Cerebellar nuclear complex (tissue), 1 donor: Measurements from ENCODE around the gene GAK.
A peak's percentile ranks its signal among the peaks of the same experiment; 100 is the strongest.

Source experiments
- DNase-seq, 2 experiments: peaks; one replicate each; lab custom pipeline; 2025; lab: John Stamatoyannopoulos, UW

Gene GAK

GRCh38 chr4:907691-908425, 24.3 kb downstream of the GAK start:
- no peak for DNase-seq

DNA sequence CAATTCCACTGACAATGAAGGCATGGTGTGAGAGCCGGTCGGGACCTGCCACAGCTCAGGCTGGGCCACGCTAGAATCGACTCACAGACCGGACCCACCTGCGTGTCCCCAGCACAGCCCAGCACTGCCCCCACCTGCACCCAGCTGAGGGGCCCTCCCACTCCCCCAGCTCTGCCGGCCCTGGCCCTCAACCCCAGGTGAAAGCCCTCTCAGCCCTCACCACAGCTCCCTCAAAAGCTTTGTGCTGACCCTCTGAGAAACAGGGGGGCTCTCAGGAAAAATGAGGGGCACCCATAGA, 25.1 kb downstream of the GAK start:
- no peak for DNase-seq

- DNase-seq: no peak
Observed at GRCh38 chr4:906339-907102, 25.6 kb downstream of the GAK start.

- DNase-seq: no peak
Observed at GRCh38 chr4:905485-906338, 26.4 kb downstream of the GAK start.

DNA sequence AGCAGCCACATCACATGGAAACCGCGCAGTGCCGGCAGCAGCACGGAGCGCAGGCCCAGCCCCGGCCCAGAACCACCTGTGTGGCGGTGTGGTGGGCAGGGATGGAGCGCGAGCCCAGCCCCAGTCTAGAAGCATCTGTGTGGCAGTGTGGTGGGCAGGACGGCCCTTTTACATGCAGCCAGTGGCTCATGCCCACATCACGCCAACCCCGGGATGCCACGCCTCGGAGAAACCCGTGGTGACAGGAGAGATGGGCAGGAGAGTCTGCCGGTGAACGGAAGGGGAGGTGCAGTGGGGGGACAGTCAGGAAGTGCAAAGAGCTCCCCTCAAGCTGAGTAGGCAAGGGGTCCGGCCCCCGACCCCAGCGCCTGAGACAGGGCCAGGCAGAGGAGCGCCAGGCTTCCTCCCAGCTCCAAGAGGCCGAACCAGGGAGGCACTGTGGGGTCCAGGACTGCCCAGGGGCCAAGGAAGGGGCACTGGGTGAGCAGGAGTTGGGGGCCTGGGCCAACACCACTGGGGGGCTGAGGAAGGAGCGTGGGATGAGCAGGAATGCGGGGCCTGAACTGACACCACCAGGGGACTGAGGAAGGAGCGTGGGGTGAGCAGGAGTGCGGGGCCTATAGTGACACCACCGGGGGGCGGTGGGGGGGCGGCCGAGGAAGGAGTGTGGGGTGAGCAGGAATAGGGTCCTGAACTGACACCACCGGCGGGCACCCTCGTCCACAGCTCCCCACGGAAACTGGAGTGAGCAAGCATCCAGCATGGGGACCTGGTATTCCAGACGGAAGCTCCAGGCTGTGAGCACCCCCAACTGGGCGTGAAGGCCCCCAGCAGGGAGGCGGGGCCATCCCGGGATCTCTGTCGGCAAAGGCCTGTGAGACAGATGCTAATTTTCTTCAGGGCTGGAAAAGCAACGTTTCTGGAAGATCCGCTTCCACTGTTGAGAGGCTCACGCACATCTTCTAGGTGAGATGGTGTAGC, 28.8 kb downstream of the GAK start:
- no peak for DNase-seq

DNA sequence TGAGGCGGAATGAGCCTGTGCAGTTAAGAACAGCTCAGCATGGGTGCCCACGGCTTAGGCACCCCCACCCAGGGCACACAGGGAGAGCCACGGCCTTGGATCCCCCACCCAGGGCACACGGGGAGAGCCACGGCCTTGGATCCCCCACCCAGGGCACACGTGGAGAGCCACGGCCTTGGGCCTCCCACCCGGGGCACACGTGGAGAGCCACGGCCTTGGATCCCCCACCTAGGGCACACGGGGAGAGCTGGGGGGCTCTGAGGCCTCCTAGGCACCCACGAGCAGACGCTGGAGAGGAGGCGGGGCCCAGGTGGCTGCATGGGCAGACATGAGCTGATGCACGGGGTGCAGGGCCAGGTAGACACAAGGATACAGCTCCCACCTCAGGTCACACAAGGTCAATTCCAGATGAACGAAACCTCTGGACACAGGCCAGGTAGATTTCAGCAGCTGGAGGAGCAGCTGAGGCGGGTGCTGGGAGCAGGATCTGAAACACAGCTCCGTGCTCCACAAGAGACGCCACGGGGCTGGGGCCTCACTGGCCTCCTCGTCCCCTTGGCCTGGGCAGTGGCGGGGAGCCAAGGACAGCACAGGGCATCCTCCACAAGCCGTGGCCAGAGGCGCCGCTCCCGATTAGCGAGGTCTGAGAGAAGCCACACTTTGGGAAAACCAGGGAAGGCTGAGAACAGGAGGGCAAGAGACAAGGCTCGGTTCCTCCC, 30.8 kb downstream of the GAK start:
- no peak for DNase-seq

- DNase-seq: no peak
Observed at GRCh38 chr4:900721-901120, 31.4 kb downstream of the GAK start.

- DNase-seq: peak in 1 of 2 experiments; percentile 27
Observed at GRCh38 chr4:900073-900472, 32.0 kb downstream of the GAK start.

GRCh38 chr4:899556-899906, 32.6 kb downstream of the GAK start:
- DNase-seq: no peak

DNA sequence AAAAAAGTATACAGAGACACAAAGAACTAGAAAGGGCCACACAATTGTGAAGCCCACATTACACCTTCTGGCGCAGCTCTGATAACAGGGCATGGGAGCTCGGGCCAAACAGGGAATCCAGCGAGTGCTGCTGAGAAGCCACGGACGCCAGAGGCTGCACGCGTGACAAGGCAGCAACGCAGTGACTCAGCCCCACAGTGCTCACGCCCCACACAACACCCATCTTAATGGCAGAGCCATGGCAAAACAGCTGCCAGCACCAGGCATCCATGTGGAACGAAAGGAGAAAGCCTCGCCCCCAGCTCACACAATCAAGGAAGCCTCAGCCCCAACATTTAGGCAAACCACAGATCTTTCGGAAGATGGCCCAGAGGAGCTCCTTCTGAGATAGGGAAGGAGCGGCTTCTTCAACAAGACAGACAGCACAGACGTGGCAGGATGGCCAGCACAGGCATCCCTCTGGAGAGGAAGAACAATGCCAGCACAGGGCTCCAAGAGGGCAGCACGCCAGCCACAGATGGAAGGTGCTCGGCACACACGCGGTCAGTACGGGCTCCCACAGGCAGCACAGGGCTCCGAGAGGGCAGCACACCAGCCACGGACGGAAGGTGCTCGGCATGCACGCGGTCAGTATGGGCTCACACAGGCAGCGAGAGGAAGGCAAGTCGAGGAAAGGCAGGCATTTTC, 33.1 kb downstream of the GAK start:
- DNase-seq: peak; percentile 45 to 67

DNA sequence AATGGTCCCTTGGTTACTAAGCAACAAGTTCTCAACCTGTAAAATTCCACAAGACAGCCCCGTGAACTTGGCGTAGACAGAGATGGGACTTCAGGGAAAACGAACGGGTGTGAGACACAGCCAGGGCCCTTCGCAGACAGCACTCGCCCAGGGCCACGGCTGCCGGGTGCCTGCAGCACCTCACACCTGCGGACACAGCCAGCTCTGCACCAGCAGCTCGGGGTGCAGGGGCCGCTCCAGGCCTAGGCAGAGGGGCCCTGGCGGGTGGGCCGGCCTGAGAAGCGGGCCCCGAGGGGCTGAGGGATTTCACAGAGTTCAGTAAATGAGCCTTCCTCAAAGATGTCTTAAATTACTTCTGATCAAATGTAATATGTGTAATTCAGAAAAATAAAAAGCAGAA, 34.0 kb downstream of the GAK start:
- no peak for DNase-seq

DNA sequence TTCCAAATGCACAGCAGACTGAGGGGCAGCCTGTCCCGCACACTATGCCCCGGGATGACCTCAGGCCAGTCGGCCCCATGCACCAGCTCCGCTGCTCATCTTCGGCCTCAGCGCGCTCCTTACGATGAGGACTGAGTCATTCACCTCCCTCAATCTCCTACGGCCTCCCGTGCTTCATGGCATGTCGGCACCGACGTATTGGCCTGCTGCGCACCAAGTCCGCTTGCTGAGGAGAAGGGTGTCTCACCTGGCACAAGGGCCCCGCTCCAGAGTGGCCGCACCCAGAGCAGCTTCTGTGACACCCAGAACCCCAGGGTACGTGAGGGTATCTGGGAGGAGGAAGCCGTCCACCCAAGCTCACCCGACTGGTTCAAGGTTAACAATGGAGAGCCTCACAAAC, 35.5 kb downstream of the GAK start:
- DNase-seq: no peak

GRCh38 chr4:896216-896615, 35.9 kb downstream of the GAK start:
- no peak for DNase-seq

GRCh38 chr4:895596-895995, 36.5 kb downstream of the GAK start:
- DNase-seq: no peak

DNA sequence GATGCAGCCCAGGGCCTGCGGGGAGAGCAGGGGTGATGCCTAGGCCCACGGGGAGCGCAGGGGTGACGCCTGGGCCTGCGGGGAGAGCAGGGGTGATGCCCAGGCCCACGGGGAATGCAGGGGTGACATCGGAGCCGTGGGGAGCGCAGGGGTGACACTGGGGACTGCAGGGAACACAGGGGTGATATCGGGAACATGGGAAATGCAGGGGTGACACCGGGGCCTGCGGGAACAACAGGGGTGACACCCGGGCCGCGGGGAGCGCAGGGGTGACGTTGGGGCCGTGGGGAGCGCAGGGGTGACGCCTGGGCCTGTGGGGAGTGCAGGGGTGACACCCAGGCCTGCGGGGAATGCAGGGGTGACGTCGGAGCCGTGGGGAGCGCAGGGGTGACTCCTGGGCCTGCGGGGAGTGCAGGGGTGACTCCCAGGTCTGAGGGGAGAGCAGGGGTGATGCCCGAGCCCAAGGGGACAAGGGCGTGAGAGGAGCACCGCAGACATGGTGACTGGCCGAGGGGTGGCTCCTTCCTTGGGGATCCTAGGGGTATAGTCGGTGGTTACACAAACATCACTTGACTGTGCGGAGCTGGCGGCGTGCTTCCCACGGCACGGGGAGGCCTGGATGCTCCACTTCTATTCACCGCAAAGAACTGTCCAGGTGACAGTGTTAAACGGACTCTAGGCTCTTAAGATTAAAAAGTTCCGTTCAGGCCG, 38.0 kb downstream of the GAK start:
- DNase-seq: no peak

DNA sequence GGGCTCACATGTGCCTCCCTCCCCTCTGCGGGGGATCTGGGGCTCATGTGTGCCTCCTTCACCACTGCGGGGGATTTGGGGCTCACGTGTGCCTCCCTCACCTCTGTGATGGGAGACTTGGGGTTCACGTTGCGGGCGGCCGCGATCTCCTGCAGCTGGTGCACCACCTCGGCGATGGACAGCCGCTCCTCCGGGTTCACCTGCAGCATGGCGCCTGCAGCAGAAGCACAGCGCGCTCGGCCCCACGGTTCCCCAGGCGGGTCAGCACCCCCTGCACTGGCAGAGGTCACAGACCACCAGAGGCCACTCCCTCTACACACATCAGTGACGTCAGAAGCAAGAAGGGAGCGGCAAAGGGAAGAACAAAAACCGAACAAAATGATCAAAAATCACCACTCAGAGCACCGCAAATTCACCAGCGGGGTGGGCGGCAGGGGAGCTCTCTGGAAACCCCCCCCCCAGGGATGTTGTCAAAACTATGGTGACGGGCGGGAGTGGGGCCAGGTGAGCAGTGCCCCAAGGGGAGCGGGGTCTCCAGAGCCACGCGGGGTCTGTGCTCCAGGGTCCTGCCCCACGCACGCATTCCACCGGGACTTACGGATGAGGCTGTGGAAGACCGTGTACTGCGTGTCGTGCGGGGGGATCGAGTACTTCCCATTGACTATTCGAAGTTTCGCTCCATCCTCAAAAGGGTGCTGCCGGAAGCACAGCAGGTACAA, 38.7 kb downstream of the GAK start:
- DNase-seq: no peak

DNA sequence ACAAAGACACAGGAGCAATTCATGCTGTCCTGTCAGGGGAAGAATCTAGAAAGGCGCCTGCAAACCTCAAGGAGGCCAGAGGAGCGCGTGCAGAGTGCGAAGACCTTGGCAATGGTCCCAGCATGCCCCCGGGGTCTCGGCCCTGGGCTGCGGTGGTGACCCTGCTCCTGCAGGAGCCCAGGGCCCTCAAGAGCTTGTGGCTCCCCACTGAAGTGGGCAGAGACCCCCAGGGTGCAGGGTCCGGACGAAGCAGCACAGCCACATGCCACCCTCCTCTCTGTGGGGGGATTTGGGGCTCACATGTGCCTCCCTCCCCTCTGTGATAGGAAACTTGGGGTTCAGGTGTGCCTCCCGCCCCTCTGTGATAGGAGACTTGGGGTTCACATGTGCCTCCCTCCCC, 39.3 kb downstream of the GAK start:
- DNase-seq: no peak

DNA sequence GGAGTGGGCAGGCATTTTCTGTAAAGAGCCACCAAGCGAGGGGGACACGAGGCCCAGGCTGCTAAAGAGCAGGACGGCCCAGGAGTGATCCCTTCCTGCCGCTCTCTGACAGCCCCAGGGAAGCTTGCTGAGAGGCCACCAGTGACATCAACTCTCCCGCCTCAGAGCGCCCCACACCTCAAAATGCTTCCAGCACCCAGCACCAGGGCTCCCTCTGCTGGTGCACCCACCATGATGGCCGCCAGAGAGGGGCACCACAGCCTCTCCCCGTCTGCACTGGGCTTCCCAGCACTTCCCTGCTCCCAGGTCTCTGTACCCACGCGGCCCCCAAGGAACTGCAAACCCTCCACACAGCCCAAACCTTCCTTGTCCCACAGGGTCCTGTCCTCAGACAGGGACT, 40.4 kb downstream of the GAK start:
- DNase-seq: no peak

GRCh38 chr4:890036-890695, 42.0 kb downstream of the GAK start:
- no peak for DNase-seq
